K562 (cell line): ENCODE results near the gene PPCDC.
"Not testable (repeated sequence)": the region's sequence is repeated elsewhere in the genome, so short reads cannot be mapped to it uniquely, and the experiment has no call there.

Experiments
- E2F6 ChIP-seq, 2 experiments: IDR thresholded peaks; 2 replicates each; pipeline ENCODE4 v1.6.1; 2011; ENCODE audit warnings: borderline replicate concordance in 1 of 2, control low read depth in 1 of 2, low read depth in 1 of 2, low read length in 1 of 2, mild to moderate bottlenecking in 1 of 2, mixed read lengths in 1 of 2, moderate library complexity in 1 of 2; ENCODE audit not compliant: insufficient read depth in 1 of 2, insufficient read length in 1 of 2, poor library complexity in 1 of 2, severe bottlenecking in 1 of 2; ENCODE audit errors: extremely low read depth in 1 of 2
- IRF9 ChIP-seq: fragments of 450-650 bp; IDR thresholded peaks from 2 replicates; pipeline ENCODE4 v1.6.1; 2016; ENCODE audit warnings: missing biosample characterization, missing genetic modification characterization
- PHF8 ChIP-seq: fragments of 200-600 bp; sonication (generic); IDR thresholded peaks from 2 replicates; pipeline ENCODE4 v1.6.1; 2012; ENCODE audit warnings: mixed run types, mild to moderate bottlenecking, inconsistent platforms, low read length, moderate library complexity, borderline replicate concordance
- PKNOX1 ChIP-seq: fragments of 450-650 bp; IDR thresholded peaks from 2 replicates; pipeline ENCODE4 v1.6.1; 2016
- POLR2AphosphoS5 ChIP-seq: IDR thresholded peaks from 2 replicates; pipeline ENCODE4 v1.6.1; 2011; ENCODE audit warnings: mild to moderate bottlenecking, low read depth, low read length, moderate library complexity; ENCODE audit not compliant: control insufficient read depth, insufficient read depth
- ZNF384 ChIP-seq: IDR thresholded peaks from 2 replicates; pipeline ENCODE4 v1.6.1; 2012; ENCODE audit warnings: low read depth, low read length, improper control_type of control experiment
- TF ChIP-seq, protein P1 (sequence below), 3 experiments: IDR thresholded peaks in 2 of 3; conservative IDR thresholded peaks in 1 of 3; 2 replicates each; pipeline ENCODE4 v1.5.1; 2011 to 2012; ENCODE audit warnings: low read length in 3 of 3, mild to moderate bottlenecking in 3 of 3, control low read depth in 2 of 3, improper control_type of control experiment in 1 of 3, inconsistent platforms in 1 of 3, low read depth in 1 of 3, mixed read lengths in 1 of 3, moderate library complexity in 1 of 3; ENCODE audit not compliant: insufficient read depth in 2 of 3

DNA sequence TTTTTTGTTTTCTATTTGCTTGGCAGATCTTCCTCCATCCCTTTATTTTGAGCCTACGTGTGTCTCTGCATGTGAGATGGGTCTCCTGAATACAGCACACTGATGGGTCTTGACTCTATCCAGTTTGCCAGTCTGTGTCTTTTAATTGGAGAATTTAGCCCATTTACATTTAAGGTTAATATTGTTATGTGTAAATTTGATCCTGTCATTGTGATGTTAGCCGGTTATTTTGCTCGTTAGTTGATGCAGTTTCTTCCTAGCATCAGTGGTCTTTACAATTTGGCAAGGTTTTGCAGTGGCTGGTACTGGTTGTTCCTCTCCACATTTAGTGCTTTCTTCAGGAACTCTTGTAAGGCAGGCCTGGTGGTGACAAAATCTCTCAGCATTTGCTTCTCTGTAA is 62.3 kb downstream of the PPCDC start:
- TF ChIP-seq, protein P1, sequence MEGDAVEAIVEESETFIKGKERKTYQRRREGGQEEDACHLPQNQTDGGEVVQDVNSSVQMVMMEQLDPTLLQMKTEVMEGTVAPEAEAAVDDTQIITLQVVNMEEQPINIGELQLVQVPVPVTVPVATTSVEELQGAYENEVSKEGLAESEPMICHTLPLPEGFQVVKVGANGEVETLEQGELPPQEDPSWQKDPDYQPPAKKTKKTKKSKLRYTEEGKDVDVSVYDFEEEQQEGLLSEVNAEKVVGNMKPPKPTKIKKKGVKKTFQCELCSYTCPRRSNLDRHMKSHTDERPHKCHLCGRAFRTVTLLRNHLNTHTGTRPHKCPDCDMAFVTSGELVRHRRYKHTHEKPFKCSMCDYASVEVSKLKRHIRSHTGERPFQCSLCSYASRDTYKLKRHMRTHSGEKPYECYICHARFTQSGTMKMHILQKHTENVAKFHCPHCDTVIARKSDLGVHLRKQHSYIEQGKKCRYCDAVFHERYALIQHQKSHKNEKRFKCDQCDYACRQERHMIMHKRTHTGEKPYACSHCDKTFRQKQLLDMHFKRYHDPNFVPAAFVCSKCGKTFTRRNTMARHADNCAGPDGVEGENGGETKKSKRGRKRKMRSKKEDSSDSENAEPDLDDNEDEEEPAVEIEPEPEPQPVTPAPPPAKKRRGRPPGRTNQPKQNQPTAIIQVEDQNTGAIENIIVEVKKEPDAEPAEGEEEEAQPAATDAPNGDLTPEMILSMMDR (IDR thresholded peaks at IDR 0.05 in 2 of 3, conservative IDR thresholded peaks at IDR 0.05 in 1 of 3; ENCODE audit: insufficient read depth in 2 of 3, low read depth in 1 of 3, low read length in 3 of 3), result not testable (repeated sequence)
- TF ChIP-seq IRF9 (tag); E2F6 (IDR thresholded peaks at IDR 0.05; ENCODE audit: borderline replicate concordance in 1 of 2, extremely low read depth in 1 of 2, insufficient read depth in 1 of 2, insufficient read length in 1 of 2, low read depth in 1 of 2, low read length in 1 of 2, poor library complexity in 1 of 2, severe bottlenecking in 1 of 2); POLR2AphosphoS5; PKNOX1; PHF8; ZNF384: not testable (repeated sequence)
